KOPT-K1 (cell line): Measurements from ENCODE around the gene PADI1.

Experiments
- H3K27ac ChIP-seq: fragments of 200-600 bp; sonication (generic); 2 replicates; pipeline ENCODE4 v1.5.1; 2016; ENCODE audit warnings: antibody characterized with exemption, mild to moderate bottlenecking, low read depth, low read length; ENCODE audit not compliant: poor library complexity, severe bottlenecking
- H3K36me3 ChIP-seq: fragments of 200-600 bp; sonication (generic); 2 replicates; pipeline ENCODE4 v1.5.1; 2017; ENCODE audit warnings: antibody characterized with exemption, mild to moderate bottlenecking, low read length, moderate library complexity; ENCODE audit not compliant: insufficient read depth
- H3K9me3 ChIP-seq: fragments of 200-600 bp; sonication (generic); 2 replicates; pipeline ENCODE4 v1.5.1; 2017; ENCODE audit warnings: antibody characterized with exemption, low read length, mild to moderate bottlenecking; ENCODE audit not compliant: insufficient read depth, poor library complexity, severe bottlenecking

PADI1 gene

DNA sequence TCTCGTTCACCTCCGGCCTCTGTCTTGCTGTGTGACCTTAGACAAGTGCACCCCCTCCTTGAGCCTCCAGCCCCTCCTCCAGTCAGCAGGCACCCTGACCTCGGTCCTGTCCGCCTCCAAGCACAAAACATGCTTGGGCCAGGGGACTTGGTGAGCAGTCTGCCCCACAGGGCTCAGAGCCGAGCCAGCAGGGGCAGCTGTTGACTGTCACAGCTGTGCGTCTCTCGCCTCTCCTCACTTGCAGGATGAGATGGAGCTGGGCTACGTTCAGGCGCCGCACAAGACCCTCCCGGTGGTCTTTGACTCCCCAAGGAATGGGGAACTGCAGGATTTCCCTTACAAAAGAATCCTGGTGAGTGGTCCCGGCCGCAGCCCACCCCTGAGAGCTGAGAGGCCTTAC, 68.2 kb downstream of the PADI1 start:
- no peak overlapping the region for H3K27ac ChIP-seq
- no peaks in the 10 kb centered on the region for H3K9me3 ChIP-seq
- no peaks in the 10 kb centered on the region for H3K36me3 ChIP-seq

DNA sequence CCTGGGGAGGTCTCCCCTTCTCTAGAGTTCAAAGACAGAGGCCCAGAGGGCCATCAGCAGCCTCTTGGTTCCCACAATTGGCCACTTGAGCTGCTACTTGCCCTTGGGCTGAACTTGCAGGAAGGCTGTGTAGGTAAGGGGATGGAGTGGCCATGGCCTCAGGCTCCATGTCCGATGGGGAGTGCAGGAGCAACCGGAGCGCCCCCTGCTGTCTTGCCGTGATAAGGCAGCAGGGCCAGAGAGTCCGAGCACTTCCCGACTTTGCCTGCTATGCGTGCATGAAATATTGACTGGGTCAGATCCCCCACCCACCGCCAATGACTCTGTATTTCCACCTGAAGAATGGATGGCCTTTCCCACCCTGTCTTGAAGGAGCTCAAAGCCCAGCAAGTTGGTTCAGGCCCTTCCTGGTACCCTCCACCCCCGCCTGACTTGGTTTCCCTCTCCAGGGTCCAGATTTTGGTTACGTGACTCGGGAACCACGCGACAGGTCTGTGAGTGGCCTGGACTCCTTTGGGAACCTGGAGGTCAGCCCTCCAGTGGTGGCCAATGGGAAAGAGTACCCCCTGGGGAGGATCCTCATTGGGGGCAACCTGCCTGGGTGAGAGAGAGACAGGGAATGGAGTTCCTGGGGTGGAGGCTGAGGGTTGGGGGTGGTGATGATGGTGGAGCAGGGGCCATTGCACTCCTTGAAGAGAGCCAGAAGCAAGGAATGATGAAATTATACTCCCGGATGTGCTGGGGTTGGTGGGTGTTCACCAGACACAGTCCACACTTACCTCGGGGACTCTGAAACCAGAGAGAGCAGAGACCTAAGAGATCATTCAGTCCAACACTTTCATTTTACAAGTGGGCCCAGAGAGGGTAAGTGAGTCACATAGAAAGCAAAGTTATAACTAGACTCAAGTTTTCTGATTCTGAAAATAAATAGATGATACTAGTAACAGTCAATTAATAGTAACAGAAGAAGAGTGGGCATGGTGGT, 69.5 kb downstream of the PADI1 start:
- Histone ChIP-seq H3K36me3 (no peaks in the 10 kb centered on the region), H3K9me3 (no peaks in the 10 kb centered on the region), H3K27ac (no peak overlapping the region)

DNA sequence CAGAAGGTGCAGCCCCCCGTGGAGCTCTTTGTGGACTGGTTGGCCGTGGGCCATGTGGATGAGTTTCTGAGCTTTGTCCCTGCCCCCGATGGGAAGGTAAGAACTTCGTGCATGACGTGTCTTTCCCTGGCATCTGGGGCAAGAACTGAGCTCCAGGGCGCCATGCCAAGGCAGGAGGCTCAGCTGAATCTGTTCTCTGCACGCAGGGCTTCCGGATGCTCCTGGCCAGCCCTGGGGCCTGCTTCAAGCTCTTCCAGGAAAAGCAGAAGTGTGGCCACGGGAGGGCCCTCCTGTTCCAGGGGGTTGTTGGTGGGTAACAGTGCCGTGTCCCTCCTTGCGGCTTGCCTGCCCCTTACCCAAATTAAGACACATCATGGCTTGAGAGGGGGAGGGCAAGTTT, 71.6 kb downstream of the PADI1 start:
- H3K27ac ChIP-seq, result no peak overlapping the region
- no peaks in the 10 kb centered on the region for H3K36me3 ChIP-seq
- no peaks in the 10 kb centered on the region for H3K9me3 ChIP-seq

DNA sequence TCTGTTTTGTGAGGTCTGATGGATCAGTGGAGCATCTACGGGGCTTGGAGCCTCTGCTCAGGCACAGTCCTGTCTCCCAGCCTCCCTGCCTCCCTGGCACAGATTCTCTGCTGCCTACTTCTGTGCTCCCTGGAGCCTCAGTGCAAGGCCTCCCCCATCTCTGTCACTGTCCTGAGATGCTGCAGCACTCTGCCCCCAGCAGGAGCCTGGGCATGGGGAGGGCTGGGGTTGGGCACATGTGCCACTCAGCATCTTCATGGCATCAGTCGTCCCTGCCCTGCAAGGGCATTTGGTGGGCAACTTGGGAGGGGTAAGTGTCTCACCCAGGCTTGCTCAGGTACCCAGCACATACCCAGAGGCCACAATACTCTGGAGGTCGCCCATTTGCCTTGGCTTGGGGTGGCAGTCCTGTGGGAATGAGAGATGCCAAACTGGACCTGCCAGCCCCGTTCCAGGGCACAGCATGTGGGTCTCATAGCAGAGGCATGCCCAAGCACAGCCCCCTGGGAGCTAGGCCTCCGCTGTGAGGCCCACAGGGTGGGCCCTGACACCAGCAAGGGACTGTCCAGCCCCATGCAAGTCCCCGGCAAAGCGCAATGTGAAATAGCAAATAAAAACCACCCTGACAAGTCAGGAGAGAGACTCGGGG, 72.7 kb downstream of the PADI1 start:
- Histone ChIP-seq H3K36me3 (no peaks in the 10 kb centered on the region), H3K9me3 (no peaks in the 10 kb centered on the region), H3K27ac (no peak overlapping the region)

DNA sequence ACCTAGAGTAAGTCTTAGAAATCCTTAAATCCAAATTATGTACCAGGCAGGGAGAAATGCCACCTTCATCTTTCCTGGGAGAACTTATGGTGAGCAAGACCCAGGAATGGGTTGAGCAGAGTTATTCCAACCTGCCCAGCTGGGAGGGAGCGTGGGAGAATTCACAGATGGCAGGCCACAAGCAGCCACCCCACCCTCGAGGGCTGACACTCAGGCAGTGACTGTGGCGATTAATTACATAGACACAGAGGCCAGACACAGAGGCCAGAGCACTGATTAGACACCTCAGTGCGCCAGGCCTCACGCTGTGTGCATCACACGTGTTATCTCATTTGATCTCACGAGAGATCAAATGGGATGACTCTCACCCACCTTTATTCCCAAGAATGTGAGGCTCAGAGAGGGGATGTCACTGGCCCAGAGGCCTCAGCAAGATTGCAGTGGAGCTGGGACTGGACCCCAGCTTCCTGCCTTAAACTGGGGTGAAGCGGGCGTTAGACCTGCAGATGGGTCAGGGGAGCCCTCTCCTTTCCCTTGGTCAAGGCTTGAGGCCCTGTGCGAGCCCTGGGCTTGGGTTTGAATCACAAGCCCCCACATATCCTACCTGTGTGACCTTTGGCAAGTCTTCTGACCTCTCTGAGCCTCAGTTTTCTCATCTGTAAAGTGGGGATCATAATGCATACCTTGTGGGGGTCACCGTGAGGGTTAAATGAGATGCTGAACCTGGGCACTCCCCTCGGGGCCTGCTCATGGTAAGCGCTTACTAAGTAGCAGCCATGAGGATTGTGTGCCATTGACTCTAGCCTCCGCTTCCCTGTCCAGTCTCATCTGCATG, 74.3 kb downstream of the PADI1 start:
- Histone ChIP-seq H3K9me3 (no peaks in the 10 kb centered on the region), H3K27ac (no peak overlapping the region), H3K36me3 (no peaks in the 10 kb centered on the region)

DNA sequence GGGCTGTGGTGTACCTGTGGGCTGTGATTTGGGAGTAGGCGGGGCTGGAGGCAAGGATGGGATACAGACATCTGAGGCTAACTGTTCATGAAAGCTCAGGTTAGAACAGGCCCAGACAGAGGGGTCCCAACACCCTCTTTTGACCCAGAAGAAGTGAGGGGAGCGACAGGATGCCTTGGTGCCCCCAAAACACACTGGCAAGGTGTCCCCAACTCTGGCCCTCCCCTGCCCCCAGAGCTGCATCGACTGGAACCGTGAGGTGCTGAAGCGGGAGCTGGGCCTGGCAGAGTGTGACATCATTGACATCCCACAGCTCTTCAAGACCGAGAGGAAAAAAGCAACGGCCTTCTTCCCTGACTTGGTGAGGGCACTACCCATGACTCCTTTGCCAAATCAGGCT, 75.5 kb downstream of the PADI1 start:
- Histone ChIP-seq H3K27ac (no peak overlapping the region), H3K9me3 (no peaks in the 10 kb centered on the region), H3K36me3 (no peaks in the 10 kb centered on the region)

DNA sequence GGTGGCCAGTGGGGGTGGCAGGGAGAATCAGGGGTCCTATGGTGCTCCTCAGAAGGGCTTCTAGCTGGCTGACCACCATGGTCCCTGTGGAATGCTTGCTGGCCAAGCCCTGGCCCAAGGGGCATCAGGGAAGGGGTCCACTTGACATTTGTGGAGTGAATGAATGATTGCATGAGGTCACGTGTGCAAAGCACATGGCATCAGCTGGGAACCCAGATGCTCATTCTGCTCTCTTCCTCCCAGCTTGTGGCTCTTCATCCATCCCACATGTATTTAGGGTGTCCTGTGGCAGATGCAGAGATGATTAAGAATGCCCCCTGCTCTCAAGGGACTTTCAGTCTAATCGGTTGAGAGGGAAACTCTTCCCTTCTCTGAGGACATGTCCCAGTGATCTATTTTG, 76.0 kb downstream of the PADI1 start:
- no peaks in the 10 kb centered on the region for H3K36me3 ChIP-seq

DNA sequence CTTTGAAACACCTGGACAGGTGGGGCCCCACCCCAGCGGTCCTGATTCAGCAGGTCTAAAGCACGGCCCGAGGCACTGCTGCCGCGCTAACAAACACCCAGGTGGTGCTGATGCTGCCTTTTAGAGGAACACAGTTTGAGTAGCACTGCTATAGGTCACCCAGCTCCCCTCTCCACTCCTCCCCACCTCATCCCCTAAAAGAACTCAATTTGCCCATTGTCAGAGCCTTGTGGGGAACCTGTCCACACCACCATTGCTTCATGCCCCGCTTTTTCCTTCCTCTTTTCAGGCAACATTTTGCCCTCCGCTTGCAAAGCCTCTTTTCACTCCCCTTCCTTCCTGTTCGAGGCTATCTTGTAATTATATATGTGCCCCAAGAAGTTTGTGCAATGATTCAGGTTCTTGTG, 76.8 kb downstream of the PADI1 start:
- no peaks in the 10 kb centered on the region for H3K9me3 ChIP-seq
- no peak overlapping the region for H3K27ac ChIP-seq
- no peaks in the 10 kb centered on the region for H3K36me3 ChIP-seq

More for the DNA sequence above, 76.0 kb downstream of the PADI1 start:
- no peak overlapping the region for H3K27ac ChIP-seq
- H3K9me3 ChIP-seq, result no peaks in the 10 kb centered on the region

DNA sequence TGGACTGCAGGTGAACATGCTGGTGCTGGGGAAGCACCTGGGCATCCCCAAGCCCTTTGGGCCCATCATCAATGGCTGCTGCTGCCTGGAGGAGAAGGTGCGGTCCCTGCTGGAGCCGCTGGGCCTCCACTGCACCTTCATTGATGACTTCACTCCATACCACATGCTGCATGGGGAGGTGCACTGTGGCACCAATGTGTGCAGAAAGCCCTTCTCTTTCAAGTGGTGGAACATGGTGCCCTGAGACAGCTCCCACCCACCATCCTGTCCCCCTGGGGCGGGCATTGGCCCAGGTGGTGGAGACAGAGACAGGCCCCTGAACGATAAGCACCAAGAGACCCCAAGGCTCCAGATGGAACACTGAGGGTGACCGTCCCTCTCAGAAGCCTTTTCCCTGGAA, 77.9 kb downstream of the PADI1 start:
- Histone ChIP-seq H3K9me3 (no peaks in the 10 kb centered on the region), H3K36me3 (no peaks in the 10 kb centered on the region), H3K27ac (no peak overlapping the region)

DNA sequence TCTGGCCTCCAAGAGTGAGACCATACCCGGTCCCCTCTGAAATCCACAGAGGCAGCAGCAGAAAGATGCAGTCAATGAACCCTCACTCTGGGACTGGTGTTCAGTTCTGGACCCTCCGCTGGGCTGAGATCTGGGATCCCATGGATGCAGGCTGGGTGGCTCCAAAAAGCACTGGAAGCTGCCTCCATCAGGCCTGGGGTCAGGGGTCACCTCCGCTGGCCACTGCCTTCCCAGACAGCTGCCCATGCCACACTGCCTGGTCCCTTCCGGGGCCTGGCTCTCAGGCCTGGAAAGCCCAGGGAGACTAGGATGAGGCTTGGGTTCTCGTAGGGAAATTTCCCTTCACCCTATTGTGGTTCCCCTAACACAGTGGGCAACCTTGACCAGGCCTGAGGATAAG, 81.7 kb downstream of the PADI1 start:
- H3K9me3 ChIP-seq, result no peaks in the 10 kb centered on the region
- H3K36me3 ChIP-seq, result no peaks in the 10 kb centered on the region

DNA sequence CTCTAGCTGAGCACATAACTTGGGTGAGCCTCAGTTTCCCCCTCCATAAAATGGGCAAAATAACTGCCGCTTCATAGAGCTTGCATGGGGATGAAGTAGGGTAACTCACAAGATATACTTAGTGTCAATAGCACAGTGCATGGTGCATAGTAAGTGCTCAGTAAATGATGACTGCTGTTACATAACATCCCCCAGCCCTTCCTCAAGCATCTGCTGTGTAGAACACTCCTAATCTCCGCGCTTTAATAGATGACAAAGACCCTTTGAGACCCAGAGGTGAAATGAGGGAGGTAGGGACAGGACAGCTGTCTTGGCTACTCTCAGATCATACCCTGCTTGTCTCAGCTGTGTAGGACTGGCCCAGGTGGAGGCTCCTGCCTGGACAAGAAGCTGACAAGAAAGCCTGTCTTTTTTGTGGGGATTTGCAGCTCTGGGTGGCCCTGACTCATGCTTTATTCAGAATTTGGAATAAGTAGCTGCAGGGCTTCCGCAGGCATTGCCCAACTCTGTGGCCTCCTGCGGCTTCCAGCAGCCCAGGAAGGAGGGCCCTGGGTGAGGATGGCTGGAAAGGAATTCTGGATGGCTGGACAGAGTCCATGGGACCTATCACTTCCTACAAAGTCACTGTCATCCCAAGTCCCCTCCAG, 82.3 kb downstream of the PADI1 start:
- no peaks in the 10 kb centered on the region for H3K9me3 ChIP-seq
- no peak overlapping the region for H3K27ac ChIP-seq
- H3K36me3 ChIP-seq, result no peaks in the 10 kb centered on the region

More for the DNA sequence above, 81.7 kb downstream of the PADI1 start:
- H3K27ac ChIP-seq, result no peak overlapping the region

DNA sequence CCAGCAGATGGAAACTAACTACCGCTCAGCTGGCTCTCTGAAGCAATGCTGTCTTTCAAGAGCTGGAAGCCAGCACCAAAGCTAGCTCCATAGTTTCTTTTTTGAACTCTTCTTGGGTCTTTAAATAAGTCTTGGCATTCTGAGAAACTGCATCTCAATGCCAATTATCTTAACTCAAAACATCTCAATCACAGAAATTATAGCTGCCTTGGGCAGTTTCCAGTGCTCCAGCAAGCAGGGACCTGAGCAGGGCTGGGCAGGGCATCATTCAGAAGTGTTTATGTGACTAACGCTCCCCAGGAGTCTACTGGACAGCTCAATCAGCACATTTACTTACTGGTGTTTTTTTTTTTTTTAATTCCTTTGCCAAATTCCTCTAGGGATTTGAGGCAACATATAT, 84.8 kb downstream of the PADI1 start:
- no peaks in the 10 kb centered on the region for H3K36me3 ChIP-seq
- no peak overlapping the region for H3K27ac ChIP-seq
- no peaks in the 10 kb centered on the region for H3K9me3 ChIP-seq

DNA sequence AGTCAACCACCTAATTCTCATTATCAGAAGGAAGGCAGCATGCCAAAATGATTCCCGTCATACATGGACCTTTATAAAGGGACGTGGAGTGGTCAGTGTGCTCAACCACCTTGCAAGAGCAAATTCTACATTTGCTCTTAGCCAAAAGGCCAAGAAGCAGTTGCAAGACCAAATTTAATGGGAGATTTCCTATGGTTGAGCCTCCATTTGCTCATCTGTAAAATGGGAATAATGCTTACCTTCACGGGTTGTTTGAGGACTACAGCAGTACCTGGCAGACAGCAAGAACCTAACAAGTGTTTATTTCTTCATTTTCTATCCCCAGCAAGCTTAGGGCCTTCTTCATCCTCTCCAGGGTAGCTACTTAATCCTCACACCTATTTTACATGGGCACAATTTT, 85.6 kb downstream of the PADI1 start:
- H3K27ac ChIP-seq, result no peak overlapping the region

DNA sequence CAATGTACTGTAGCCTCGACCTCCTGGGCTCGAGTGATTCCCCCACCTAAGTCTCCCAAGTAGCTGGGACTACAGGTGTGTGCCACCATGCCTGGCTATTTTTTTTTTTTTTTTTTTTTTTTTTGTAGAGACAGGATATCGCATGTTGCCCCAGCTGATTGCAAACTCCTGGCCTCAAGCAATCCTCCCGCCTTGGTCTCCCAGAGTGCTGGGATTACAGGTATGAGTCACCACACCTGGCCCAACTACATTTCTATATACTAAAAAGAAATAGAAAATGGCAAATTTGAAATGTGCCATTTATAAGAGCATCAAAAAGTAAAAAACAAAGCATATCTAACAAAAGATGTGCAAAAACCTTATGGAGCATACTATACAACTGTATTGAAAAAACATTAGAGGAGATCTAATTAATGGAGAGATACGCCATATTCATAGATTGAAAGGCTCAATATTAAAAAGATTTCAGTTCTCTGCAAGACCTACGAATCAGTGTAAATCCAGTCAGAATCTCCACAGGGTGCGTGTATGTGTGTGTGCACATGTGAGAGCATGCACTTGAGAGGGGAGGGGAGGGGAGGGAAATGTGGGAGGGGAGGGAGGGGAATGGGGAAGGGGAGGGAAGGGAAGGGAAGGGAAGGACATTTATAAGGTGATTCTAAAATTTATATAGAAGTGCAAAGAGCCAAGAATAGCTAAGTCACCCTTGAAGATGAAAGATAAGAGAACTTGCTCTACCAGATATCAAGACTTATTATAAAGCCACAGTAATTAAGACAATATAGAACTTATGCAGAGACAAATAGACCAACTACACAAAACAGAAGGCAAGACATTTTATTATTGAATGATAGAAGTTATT, 87.6 kb downstream of the PADI1 start:
- H3K27ac ChIP-seq, result no peak overlapping the region
- H3K36me3 ChIP-seq, result no peaks in the 10 kb centered on the region
- no peaks in the 10 kb centered on the region for H3K9me3 ChIP-seq

More for the DNA sequence above, 85.6 kb downstream of the PADI1 start:
- no peaks in the 10 kb centered on the region for H3K36me3 ChIP-seq
- H3K9me3 ChIP-seq, result no peaks in the 10 kb centered on the region
